Measurements from ENCODE around the gene FILIP1. TPM values are rescaled to one million over a fixed set of nuclear protein-coding genes. Genes with fewer than 3 reads are reported as not detected.
A peak's percentile ranks its signal among the peaks of the same experiment; 100 is the strongest.

The FILIP1 gene
- total and polyA plus RNA-seq, 2 of the 8 experiments (the other 6 are each of a cell fraction or from before 2014, with no cell fraction given), result 2.4 to 5.7 TPM

DNA sequence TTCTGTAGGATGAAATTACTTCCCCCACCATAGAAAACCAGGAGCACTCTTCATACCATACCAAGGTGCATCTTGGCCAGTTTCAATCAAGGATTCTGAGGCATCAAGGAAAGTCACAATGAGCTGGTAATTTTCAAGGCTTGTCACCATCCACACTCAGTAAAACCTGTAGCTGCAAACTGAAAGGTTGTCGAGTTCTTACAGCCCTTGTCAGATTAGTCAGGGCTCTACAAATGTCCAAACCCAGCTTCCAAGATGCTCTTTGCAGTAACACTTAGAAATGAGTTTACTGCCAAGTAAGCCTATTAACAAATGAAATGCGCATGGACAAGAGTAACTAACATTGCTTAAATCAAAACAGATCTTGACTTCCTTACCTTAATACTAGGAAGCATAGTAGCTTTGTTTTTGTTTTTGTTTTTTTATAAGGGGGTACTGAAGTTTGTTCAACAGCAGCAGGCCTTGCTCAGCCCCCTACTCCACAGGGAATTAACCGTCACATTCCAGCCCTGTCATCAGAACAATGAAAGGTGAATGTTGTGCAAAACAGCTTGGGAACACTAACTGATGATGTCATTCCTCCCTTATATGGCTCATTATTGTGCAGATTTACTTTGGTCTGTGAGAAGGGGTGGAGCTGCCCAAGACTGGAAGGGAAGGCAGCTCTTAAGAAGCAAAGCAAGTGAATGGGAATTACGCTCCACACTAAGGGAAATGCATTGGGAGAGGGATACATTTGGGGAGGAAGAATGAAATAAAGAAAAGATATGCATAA, 159.1 kb downstream of the FILIP1 start (continued):
- TF ChIP-seq EP300 (IDR thresholded peaks at IDR 0.05; ENCODE audit: borderline replicate concordance in 1 of 2, low read depth in 2 of 2, low read length in 2 of 2) (peak; percentile 49 to 99), TEAD4 (IDR thresholded peaks at IDR 0.05; ENCODE audit: low read depth, low read length) (peak; percentile 100), EGR1 (IDR thresholded peaks at IDR 0.05; ENCODE audit: borderline replicate concordance, low read depth, low read length) (no peak), MAFK (IDR thresholded peaks at IDR 0.05; ENCODE audit: low read depth, low read length) (peak; percentile 25; the same call in 1 of the 2 replicates), KDM5A (IDR thresholded peaks at IDR 0.05; ENCODE audit: low read length) (no peak), YY1 (IDR thresholded peaks at IDR 0.05; ENCODE audit: low read depth, low read length) (peak; percentile 61; the same call in 1 of the 2 replicates), KDM4A (IDR thresholded peaks at IDR 0.05; ENCODE audit: low read depth, low read length, severe bottlenecking) (no peak), HDAC6 (IDR thresholded peaks at IDR 0.05; ENCODE audit: low read depth, low read length) (no peak), SP4 (IDR thresholded peaks at IDR 0.05; ENCODE audit: low read length) (no peak), JUND (IDR thresholded peaks at IDR 0.05; ENCODE audit: low read length) (peak; percentile 97), SUZ12 (IDR thresholded peaks at IDR 0.05; ENCODE audit: low read length) (no peak), POLR2AphosphoS5 (IDR thresholded peaks at IDR 0.05; ENCODE audit: low read depth, low read length) (peak; percentile 80), FOSL1 (IDR thresholded peaks at IDR 0.05; ENCODE audit: insufficient read depth, low read depth, low read length) (no peak), TAF1 (IDR thresholded peaks at IDR 0.05; ENCODE audit: low read depth, low read length) (peak; percentile 66), CHD1 (IDR thresholded peaks at IDR 0.05; ENCODE audit: low read depth, low read length) (no peak), BCL11A (IDR thresholded peaks at IDR 0.05; ENCODE audit: low read depth in 2 of 2, low read length in 2 of 2) (peak in 1 of 2 experiments; percentile 85), JUN (IDR thresholded peaks at IDR 0.05; ENCODE audit: low read depth, low read length) (peak; percentile 99), RFX5 (IDR thresholded peaks at IDR 0.05; ENCODE audit: borderline replicate concordance, low read depth, low read length) (no peak), GABPA (IDR thresholded peaks at IDR 0.05; ENCODE audit: borderline replicate concordance, insufficient read depth, low read length) (no peak), CEBPB (IDR thresholded peaks at IDR 0.05; ENCODE audit: low read depth, low read length) (peak; percentile 95), HDAC2 (IDR thresholded peaks at IDR 0.05; ENCODE audit: borderline replicate concordance in 1 of 2, low read depth in 2 of 2, low read length in 2 of 2) (peak in 1 of 2 experiments; percentile 76; a peak in 1 of 4 replicates), CHD2 (IDR thresholded peaks at IDR 0.05; ENCODE audit: low read length) (0 out of 2 replicates have a peak, but pooled peaks have one; percentile 46)
- TF ChIP-seq, protein P1, sequence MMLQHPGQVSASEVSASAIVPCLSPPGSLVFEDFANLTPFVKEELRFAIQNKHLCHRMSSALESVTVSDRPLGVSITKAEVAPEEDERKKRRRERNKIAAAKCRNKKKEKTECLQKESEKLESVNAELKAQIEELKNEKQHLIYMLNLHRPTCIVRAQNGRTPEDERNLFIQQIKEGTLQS (IDR thresholded peaks at IDR 0.05; ENCODE audit: insufficient read depth, low read depth, low read length), result peak; percentile 48; the same call in 1 of the 2 replicates

Data from H1 (cell line).